Fibroblast of villous mesenchyme (primary cell): ENCODE results near the gene VIL1. TPM values are rescaled to one million over a fixed set of nuclear protein-coding genes. Genes with fewer than 3 reads are reported as not detected.
A peak's percentile ranks its signal among the peaks of the same experiment; 100 is the strongest.

Experiments used
- DNase-seq: peaks from one replicate; pipeline ENCODE4 v3.0.0-alpha.2; 2010; ENCODE audit warnings: low read depth
- H3K4me3 ChIP-seq: 2 replicates; pipeline ENCODE4 v1.5.1; 2011; ENCODE audit warnings: low read depth, mild to moderate bottlenecking, low read length
- CTCF ChIP-seq: IDR thresholded peaks from 2 replicates; pipeline ENCODE4 v1.5.1; 2012; ENCODE audit warnings: low read depth, mild to moderate bottlenecking, low read length; ENCODE audit not compliant: insufficient read depth
- total RNA-seq: library from RNA; depleted of rRNA; stranded (reverse); fragments of >200 nt; gene quantifications from 2 replicates; pipeline ENCODE4 v1.2.3, GENCODE V29; 2012

The VIL1 gene
- total RNA-seq, 1 donor = under 0.01 TPM

GRCh38 chr2:218452079-218452478 is 33.2 kb downstream of the VIL1 start:
- no peak for TF ChIP-seq CTCF
- no peak for DNase-seq
- H3K4me3 ChIP-seq = no peak overlapping the region

GRCh38 chr2:218456849-218457248 is 37.9 kb downstream of the VIL1 start:
- H3K4me3 ChIP-seq = no peak overlapping the region
- TF ChIP-seq CTCF = no peak
- DNase-seq = no peak

- H3K4me3 ChIP-seq = no peak overlapping the region
- no peak for TF ChIP-seq CTCF
- no peak for DNase-seq
These were observed 39.7 kb downstream of the VIL1 start for GRCh38 chr2:218458598-218458997.

- DNase-seq = peak; percentile 46
- TF ChIP-seq CTCF = peak; percentile 38
These were observed 47.2 kb downstream of the VIL1 start for GRCh38 chr2:218465987-218466633.

GRCh38 chr2:218470448-218470847 is 51.5 kb downstream of the VIL1 start:
- no peak for DNase-seq
- no peak overlapping the region for H3K4me3 ChIP-seq
- TF ChIP-seq CTCF = no peak

More at GRCh38 chr2:218465987-218466633, 47.2 kb downstream of the VIL1 start:
- no peak overlapping the region for H3K4me3 ChIP-seq

- DNase-seq = no peak
- no peak overlapping the region for H3K4me3 ChIP-seq
- TF ChIP-seq CTCF = no peak
These were observed 52.1 kb downstream of the VIL1 start for GRCh38 chr2:218471036-218471435.

- H3K4me3 ChIP-seq = no peak overlapping the region
- TF ChIP-seq CTCF = no peak
- DNase-seq = no peak
These were observed 53.1 kb downstream of the VIL1 start for GRCh38 chr2:218471982-218472381.
